ENCODE data around the gene CCDC159.

The CCDC159 gene

GRCh38 chr19:11390359-11390758 lies 44.0 kb downstream of the CCDC159 start:
- DNase-seq (ENCODE audit: low read depth in 2 of 2), result no peak

DNA sequence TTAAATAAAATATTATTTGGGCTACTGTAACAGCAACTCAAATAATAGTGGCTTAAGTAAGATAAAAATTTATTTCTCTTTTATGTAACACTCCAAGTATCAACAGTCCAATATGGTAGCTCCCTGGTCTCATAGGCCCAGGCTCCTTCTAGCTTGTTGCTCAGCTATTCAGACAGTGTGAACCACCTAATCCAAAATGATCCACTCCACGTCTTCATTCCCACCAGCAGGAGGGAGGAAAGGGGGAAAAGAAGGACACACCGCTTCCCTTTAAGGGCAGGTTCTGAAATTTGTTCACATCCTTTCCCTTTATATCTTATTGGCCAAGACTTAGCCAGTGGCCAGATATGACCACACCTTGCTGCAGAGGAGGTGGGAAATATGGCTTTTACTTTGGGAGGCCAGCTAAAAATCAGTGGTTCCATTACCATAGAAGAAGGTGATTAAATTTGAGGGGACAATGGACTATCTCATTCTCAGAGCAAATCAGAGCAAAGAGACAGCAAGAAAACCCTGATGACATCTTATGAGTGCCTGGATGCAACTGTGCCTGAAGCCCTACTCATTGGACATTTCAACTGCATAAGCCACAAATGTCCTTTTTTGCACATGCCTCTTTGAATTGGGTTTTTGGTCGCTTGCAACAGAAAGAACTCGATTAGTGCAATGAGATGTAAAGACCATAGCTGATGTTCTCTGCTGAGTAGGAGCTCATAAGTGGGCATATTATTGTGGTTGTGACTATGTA lies 44.8 kb downstream of the CCDC159 start:
- no peak for DNase-seq (ENCODE audit: low read depth in 2 of 2)

- DNase-seq (ENCODE audit: low read depth in 2 of 2), result no peak
These were observed 50.8 kb downstream of the CCDC159 start for GRCh38 chr19:11397089-11397610.

- no peak for DNase-seq (ENCODE audit: low read depth in 2 of 2)
These were observed 53.3 kb downstream of the CCDC159 start for GRCh38 chr19:11399667-11400066.

GRCh38 chr19:11400798-11401197 lies 54.5 kb downstream of the CCDC159 start:
- no peak for DNase-seq (ENCODE audit: low read depth in 2 of 2)

DNA sequence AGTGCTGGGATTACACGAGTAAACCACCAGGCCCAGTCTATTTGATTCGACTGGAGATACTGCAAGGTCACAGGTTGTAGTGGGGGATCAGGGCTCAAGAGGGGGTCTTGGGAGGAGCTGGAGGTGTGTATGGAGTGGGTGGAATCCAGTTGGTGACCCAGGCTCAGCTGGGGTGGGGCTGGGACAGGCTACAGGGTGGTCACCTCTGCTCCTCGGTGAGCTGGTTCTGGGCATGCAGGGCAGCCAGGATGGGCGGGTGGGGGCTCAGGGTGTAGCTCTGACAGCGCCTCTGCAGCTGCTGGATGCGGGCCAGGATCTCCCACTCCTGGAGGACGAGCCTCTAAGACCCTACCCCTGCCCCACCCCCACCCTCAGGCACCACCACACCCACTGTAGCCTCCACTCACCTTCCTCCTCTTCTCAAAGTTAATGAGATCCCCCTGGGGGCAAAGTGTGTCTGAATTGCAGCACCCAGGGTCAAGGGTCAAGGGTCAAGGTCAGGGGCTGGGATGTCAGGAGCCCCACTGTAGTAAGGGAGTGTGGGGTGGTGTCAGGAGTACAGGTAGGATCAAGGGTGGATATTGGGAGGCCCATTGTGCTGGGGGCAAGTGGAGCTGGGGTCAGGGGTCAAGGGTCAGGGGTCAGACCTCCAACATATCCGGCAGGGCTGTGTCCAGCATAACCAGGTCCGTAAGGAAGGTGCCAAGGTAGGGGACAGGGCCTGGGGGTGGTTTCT lies 55.7 kb downstream of the CCDC159 start:
- DNase-seq (ENCODE audit: low read depth in 2 of 2), result no peak
